Cerebellar cortex (tissue), 1 donor: ENCODE results near the gene PSMD3.

Experiments used
- DNase-seq: peaks from one replicate; pipeline ENCODE4 v3.0.0-alpha.2; 2015; ENCODE audit warnings: low spot score

The PSMD3 gene

DNA sequence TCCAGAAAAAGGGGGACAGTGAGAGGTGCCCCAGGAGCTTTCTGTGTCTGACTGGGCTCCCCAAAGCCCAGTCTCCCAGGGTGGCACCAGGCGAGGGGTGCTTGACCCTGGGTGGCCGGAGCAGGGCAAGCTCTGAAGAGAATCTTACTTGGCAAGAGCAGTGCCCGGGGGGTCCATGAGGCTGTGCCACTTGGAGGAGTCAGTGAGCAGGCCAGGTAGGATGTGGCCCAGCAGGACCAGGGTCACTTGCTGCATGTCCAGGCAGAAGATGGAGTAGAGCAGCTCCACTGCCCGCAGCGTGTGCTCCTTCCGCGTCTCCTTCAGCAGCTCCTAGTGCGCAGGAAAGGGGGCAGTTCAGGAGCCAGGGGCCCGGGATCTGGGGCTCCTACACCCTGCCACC is 41.9 kb downstream of the PSMD3 start:
- DNase-seq = no peak

DNA sequence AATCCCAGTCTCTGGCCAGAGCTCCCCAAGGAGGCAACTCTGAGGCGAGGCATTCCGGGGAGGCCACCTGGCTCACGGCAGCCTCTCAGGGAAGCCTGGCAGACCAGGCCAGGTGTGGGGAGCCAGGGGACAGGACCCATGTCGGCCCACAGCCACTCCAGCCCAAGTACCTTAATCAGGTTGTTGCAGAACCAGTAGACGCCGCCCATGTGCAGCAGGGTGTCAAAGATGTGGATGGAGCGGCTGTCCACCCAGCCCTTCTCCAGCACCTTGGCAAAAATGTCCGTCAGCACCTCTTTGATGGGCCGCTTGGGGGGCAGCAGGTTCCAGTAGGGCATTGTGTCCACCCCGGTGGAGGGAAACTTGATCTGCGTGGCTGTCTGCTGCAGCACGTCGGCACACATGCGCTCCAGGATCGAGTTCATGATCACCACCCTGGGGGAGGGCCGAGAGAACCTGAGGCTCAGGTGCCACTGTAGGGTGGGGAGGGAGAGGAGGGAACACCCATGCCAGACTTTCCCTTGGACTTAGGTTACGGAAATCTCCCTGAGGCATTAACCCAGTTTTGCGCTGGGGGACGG is 42.4 kb downstream of the PSMD3 start:
- no peak for DNase-seq

DNA sequence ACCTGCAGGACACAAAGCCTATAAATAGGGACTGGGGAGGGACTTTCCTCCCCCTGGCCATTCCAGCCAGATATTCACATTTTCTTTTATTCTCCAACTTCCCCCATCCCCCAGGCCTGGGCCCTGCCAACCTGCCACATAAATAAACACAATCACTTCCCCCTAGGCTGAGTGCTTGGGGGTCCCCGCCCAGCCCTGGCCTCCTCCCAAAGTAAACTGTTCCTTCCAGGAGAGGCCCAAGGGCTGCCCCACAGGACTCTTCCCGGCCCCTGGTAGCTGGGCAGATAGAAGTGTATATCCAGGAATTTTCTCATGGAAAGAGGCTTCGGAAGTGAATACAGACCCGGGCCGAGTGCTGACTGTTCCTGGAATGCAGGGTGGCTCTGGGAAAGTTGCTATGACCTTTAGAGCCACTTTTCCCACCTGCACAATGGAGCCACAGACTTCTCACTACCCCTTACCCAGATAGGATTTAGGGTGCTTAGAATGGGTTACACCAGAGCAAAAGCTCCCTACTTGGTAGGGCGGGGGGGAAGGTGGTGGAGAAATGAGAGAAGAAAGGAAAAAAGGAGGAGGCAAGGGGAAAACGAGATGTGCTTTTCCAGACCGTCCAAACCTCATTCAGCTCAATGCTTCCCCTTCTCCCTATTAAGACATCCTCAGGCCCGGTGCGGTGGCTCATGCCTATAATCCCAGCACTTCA is 43.1 kb downstream of the PSMD3 start:
- DNase-seq = no peak

DNA sequence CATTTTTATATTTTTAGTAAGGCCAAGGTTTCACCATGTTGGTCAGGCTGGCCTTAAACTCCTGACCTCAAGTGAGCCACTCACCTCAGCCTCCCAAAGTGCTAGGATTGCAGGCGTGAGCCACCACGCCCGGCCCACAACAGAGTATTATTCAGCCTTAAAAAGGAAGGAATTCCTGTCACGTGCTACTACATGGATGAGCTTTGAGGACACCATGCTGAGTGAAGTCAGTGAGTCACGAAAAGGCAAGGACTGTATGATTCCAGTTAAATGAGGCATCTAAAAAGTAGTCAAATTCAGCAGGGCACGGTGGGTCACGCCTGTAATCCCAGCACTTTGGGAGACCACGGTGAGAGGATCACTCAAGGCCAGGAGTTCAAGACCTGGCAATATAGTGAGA is 44.3 kb downstream of the PSMD3 start:
- no peak for DNase-seq

DNA sequence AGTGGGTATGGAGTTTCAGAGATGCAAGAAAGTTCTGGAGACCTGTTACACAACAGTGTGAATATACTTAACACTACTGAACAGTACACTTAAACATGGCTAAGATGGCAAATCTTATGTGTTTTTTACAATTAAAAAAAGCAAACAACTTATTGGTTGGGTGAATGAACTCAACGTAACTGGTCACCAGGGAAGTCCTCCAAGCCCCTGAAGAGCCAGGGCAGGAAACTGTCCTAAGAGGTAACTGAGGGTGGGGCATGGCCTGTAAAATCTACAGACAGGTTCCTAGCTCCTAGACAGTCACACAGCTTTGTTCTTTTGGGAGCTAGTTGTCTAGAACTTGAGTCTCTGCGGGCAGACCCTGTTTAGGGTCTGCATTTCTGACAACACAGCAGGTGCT is 45.0 kb downstream of the PSMD3 start:
- DNase-seq = no peak

DNA sequence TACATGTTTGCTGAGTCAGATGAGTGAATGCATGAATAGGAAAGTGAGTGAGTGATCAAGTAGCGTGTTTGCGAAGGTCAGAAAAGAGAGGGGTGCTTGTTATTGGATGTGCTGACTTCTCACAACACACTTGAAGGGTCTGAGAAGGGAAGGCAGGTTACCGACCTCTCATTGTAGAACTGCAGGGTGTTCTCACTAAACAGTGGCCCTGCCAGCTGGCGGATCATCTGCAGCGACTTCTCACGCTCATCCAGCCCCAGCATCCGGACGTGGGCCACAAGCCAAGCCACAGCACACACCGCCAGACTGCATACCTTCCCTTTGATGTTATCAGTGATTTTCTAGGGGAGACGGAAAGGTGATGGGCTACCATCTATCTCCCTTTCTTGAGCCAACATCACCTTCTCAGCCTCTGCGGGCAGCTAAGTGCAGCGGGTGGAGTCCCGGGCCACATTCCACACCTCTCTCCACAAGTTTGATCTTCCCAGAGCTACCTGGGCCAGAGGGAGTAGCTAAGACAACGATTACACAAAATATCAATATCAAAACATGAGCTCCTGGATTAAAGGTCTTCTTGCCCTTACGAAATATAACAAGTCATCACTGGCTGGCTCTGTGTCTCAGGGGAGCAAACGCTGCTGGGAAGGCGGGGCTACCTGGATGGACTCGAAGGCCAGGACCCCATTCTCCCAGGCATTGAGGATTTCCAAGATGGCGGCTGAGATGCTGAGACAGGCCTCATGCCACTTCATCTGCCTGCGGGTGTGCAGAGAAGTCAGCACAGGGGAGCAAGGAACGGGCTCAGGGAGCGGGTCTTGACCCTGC is 45.6 kb downstream of the PSMD3 start:
- no peak for DNase-seq

DNA sequence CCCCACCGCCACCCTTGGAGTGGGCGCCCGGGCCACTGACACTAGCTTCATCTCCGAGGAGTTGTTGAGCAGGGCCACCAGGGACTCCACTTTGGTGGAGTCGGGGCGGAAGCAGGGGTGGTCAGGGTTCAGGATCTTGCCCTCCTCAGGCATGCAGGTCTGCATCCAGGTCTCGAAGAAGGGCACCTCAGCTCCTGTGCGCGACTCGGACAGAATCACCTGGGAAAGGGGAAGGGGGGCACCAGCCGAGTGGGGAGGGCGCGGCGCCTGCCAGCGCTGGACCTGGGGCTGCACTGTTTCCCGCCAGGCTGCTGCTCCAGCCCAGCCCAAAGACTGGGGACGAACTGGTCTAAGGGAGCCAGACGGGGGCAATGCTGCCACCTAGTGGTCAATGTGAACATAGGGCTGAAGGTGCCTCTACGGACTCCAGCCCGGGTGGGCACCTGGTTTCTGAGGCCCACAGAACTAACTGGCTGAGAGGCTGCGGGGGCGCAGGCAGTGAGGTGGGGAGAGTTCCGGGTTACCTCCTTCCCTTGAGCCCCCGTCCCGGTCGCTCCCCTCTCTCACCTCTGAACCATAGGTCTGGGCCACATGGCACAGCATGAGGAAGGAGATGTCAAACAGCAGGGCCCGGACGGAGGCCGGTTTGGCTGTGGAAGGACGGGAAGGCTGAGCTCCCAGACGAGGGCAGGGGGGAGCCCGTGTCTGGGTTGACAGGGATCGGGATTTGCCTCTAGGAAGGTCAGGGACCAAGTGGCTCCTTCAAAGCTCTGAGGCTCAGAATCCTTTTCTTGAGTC is 46.4 kb downstream of the PSMD3 start:
- DNase-seq = peak; percentile 93

DNA sequence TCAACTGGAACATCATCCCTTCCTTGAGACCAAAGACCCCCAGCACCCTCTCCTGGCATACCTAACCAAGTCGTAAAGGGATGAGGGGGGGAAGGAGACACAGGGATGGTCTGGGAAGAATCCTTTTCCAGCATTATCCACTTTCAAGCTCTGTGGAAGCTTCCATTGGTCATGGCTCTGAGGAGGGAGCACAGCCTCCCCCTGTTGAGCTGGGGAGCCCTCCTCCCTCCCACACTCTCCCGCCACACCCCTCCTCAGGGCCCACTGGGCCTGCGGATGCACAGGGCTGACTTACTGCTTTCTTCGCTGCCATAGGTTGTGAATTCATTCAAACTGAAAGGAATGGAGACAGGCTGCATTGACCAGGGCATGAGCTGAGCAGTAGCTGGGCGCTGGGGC is 47.0 kb downstream of the PSMD3 start:
- DNase-seq = no peak

DNA sequence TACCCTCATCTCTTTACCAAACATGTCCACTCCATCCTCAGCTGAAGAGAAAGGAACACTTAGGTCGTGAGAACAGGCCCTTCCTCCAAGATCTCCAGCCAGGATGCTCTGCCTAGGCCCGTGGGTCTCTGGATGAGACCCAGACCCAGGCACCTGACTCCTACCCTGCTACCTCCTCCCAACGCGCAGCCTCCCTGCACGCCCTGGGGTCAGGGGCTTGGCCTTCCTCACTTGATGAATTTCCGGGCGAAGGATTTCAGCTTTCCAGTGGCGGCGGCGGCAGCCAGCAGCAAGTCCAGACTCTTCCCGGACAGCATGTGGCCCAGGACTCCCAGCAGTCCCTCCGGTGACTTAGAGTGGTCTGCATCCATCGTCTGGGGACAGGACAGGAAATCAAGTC is 48.0 kb downstream of the PSMD3 start:
- no peak for DNase-seq

DNA sequence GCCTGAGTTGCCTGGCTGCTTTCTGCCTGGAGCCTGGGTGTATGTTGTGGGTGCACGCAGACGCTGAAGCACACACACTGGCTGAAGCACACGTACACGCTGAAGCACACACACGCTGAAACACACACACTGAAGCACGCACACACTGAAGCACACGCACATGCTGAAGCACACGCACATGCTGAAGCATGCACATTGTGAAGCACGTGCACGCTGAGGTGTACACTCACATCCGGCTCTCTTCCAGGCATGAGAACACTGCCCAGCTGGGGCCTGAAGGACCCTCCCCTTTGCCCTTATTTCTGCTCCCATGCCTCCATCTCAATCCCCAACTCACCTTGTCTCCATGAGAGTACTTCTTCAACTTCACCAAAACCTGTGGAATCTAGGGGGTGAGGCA is 51.1 kb downstream of the PSMD3 start:
- DNase-seq = no peak

DNA sequence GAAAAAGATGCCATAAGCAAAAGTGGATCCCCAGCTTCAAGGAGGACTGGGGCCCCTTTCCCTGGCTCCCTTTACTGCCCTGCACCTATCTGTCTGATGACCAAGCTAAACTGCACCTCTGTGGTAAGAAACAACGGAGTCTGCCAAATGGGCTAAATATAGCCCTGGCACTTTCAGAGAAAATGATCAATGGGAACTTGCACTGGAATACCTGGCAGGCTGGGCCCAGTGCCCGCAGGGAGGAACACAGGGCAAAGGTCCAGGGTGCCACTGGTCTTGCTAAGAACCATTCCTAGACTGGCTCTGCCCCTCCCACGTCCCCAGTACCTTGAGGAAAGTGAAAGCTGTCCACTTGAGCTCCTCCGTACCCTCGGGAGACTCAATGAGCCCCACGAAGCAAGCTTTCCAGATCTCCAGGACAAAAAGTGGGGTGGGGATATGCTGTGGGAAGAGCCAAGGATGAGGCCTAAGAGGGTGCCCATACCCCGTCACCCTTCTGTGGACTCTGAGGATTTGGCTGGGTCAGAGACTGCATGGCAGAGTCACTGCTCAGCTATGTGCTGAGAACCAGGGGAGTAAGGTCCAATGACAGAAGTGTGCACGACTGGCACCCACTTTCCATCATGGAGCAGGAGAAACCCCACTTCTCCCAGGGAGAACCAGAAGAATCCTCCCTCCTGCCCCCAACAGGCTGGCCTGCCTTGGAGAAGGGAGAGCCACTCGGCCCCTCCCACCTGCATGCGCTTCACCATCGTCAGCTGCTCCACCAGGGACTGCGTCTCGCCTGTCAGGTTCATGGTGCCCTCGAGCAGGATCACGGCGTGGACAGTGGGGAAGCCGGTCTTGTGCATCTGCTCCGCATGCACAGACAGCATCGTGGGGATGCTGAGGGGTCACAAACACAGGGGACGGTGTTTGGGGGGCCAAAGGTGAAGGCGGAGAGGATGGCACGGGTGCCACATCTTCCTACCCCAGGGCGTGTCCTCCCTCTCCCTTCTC is 52.0 kb downstream of the PSMD3 start:
- no peak for DNase-seq

DNA sequence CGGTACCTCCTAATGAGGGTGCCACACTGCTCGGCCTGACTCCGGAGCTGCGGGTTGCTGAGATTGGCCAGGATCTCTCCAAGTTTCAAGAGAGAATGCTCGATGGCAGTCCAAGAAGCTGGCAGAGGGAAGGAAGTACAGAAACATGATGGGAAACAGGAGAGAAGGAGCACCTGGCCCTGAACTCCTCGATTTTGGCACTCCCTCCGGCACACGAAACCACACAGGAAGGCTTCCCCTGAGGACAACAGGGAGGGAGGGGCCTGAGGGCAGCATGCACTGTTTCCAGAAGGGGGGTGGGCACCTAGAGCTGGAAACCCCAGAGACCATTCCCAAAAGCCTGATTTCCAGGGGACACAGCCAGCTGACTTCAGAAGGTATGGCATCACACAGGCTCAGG is 52.7 kb downstream of the PSMD3 start:
- no peak for DNase-seq

DNA sequence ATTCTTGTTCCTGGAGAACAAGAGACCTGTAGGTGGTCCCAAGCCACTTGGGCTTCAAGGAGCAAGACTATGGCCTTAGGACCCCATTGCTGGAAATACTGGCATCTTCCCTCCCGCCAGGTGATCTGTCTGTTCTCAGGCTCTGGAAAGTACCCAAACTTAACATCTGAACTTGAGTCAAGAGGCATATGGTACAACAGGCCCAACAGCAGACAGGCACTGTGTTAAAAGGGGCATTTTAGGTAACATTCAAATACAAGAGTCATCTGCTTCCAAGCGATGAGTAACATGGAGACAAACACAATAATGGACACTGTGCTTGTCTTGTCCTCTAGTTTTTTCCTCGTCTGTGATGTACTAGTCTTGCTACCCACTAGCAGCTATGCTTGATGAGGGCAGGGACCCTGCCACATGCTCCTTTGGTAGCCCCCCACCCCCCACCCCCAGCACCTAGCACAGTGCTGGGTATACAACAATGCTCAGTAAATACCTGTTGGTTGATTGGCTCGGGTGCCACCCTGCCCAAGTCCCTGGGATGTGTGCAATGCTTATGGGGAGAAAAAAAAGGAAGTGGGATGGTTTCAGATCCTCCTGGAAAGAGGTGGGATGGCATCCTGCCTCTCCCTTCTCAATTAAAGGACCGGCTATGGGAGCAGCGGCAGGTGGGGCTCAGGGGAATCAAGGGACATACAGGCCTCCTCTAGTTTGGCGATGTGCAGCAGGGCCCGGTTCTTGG is 54.0 kb downstream of the PSMD3 start:
- peak; percentile 54 for DNase-seq

DNA sequence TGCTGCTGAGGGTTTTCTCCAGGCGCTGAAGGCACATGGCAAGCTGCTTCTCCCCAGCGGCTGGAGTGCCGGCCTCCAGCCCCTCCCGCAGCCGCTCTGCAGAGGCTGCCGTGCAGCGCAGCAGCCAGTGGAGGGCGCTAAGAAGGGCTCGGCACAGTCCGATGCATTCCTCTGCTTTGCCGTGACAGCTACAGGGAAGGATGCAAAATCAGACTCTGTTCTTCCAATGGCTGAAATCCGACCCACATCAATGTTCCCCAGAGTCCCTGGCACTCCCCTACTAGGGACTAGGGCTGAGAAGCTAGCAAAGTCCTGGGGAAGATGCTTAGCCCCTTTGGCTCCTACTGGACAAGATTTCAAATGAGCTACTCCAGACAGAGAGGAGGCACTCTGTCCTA is 54.6 kb downstream of the PSMD3 start:
- DNase-seq = peak; percentile 82

DNA sequence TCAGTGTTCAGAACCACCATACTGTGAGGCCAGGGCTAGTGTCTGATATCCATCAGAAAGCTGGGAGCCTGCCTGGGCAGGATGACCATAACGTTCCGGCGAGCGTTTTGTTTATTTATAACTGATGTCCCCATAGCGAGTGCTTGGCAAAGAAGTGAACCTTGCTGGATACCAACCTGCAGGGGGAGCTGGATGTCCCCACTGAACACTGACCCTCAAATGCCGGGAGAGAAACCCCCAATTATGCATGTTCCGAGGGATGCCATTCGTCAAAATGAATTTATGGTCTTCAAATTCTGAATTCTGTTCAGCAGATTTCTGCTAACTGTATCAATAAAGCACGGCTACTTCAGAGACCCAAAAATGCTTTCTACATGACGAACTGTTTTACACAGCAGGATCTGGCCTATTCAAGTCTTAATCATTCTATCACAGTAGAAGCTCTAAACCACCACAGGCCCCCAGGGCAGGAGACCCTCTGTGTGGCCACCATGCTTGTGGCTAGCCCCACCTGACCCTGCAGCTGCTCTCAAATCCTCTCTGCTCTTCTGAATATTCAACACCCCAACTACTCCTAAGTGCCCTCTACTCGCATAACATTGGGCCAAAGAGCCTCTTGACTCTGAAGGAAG is 58.4 kb downstream of the PSMD3 start:
- DNase-seq = peak; percentile 87

DNA sequence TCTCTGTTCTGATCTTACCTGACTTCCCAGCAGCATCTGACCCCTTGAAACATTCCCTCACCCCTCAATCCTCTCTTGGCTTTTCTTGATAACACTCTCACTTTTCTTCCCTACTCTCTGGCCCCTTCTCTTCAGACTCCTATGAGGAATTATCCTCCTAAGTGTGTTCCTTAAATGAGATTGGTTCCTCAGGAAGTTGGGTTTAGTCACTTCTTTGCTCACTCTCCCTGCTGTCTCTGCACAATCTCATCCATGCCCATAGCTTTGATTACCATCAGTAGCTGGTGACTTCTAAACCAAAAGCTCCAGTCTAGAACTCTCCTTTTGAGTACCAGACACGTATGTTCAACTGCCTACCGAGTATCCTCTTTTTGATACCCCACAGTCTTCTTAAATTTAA is 60.6 kb downstream of the PSMD3 start:
- no peak for DNase-seq
